Skin of body (tissue), 2 donors: ENCODE results near the gene GUCA2B. TPM values are rescaled to one million over a fixed set of nuclear protein-coding genes. Genes with fewer than 3 reads are reported as not detected.

ENCODE experiments used
- DNase-seq: peaks from one replicate; lab custom pipeline; 2025; lab: John Stamatoyannopoulos, UW
- total RNA-seq: library from RNA; depleted of rRNA; stranded (reverse); fragments of >200 nt; gene quantifications from one replicate; pipeline ENCODE4 v1.2.3, GENCODE V29; 2014

GUCA2B gene
- total RNA-seq, 1 donor from 2014 or later = not detected

- DNase-seq = no peak
These were observed 31.4 kb downstream of the GUCA2B start for GRCh38 chr1:42184616-42185015.

GRCh38 chr1:42186152-42186551 is 32.9 kb downstream of the GUCA2B start:
- DNase-seq = peak; percentile 66

- no peak for DNase-seq
These were observed 37.0 kb downstream of the GUCA2B start for GRCh38 chr1:42189931-42190853.

GRCh38 chr1:42191319-42191718 is 38.1 kb downstream of the GUCA2B start:
- DNase-seq = no peak

GRCh38 chr1:42192106-42192505 is 38.9 kb downstream of the GUCA2B start:
- DNase-seq = no peak

- DNase-seq = no peak
These were observed 42.6 kb downstream of the GUCA2B start for GRCh38 chr1:42195841-42196240.

GRCh38 chr1:42198251-42198650 is 45.0 kb downstream of the GUCA2B start:
- no peak for DNase-seq

GRCh38 chr1:42201986-42202385 is 48.8 kb downstream of the GUCA2B start:
- DNase-seq = no peak

Other genes starting within 250 kb of the GUCA2B start
- gene HIVEP3, start 234.5 kb upstream of the GUCA2B start, total RNA-seq = 3.3 TPM
- not detected for gene GUCA2A, start 11.3 kb downstream of the GUCA2B start, total RNA-seq
- gene FOXJ3, start 181.8 kb downstream of the GUCA2B start, total RNA-seq = 60.5 TPM
- gene RIMKLA, start 227.4 kb downstream of the GUCA2B start, total RNA-seq = 0.10 TPM